Breast epithelium (tissue), 3 donors: ENCODE measurements around the gene KLHL26.

ENCODE experiments used
- CTCF ChIP-seq, 3 donors: fragments of 450-650 bp; IDR thresholded peaks; one replicate each; pipeline ENCODE4 v1.5.1; 2016 to 2017; ENCODE audit warnings: antibody characterized with exemption in 3 of 3, mild to moderate bottlenecking in 3 of 3, moderate library complexity in 3 of 3
- POLR2AphosphoS5 ChIP-seq, 3 donors: sonication (generic); formaldehyde crosslinking; IDR thresholded peaks; one replicate each; pipeline ENCODE4 v1.6.1; 2017; ENCODE audit warnings: antibody characterized with exemption in 3 of 3

- TF ChIP-seq CTCF (IDR thresholded peaks at IDR 0.05) (no peak), POLR2AphosphoS5 (IDR thresholded peaks at IDR 0.05) (no peak)
Measured at GRCh38 chr19:18669883-18670282, 33.1 kb downstream of the KLHL26 start.
